ENCODE data around the gene BLM. TPM values are rescaled to one million over a fixed set of nuclear protein-coding genes. Genes with fewer than 3 reads are reported as not detected.
A peak's percentile ranks its signal among the peaks of the same experiment; 100 is the strongest.

BLM gene
- polyA plus RNA-seq, 1 experiment: 2.1 TPM

- DNase-seq (ENCODE audit: low read depth, low spot score): no peak
- POLR2A ChIA-PET: no interaction called here
- no peak overlapping the region for H3K4me3 ChIP-seq (ENCODE audit: low read depth, low read length)
- no peaks in the 10 kb centered on the region for H3K9me3 ChIP-seq (ENCODE audit: control insufficient read depth, insufficient read depth, low read length)
- TF ChIP-seq, protein P1, sequence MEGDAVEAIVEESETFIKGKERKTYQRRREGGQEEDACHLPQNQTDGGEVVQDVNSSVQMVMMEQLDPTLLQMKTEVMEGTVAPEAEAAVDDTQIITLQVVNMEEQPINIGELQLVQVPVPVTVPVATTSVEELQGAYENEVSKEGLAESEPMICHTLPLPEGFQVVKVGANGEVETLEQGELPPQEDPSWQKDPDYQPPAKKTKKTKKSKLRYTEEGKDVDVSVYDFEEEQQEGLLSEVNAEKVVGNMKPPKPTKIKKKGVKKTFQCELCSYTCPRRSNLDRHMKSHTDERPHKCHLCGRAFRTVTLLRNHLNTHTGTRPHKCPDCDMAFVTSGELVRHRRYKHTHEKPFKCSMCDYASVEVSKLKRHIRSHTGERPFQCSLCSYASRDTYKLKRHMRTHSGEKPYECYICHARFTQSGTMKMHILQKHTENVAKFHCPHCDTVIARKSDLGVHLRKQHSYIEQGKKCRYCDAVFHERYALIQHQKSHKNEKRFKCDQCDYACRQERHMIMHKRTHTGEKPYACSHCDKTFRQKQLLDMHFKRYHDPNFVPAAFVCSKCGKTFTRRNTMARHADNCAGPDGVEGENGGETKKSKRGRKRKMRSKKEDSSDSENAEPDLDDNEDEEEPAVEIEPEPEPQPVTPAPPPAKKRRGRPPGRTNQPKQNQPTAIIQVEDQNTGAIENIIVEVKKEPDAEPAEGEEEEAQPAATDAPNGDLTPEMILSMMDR (IDR thresholded peaks at IDR 0.05; ENCODE audit: low read depth, low read length): no peak
- H3K27me3 ChIP-seq (ENCODE audit: control insufficient read depth, insufficient read depth, low read length): no peaks in the 10 kb centered on the region
- no peak overlapping the region for H3K27ac ChIP-seq (ENCODE audit: low read depth, low read length)
- CTCF ChIA-PET: no interaction called here
These were observed 41.7 kb upstream of the BLM start for GRCh38 chr15:90675464-90675863.

GRCh38 chr15:90677807-90678790 is 39.0 kb upstream of the BLM start:
- no peak overlapping the region for H3K27ac ChIP-seq (ENCODE audit: low read depth, low read length)
- POLR2A ChIA-PET: no interaction called here
- no peak overlapping the region for H3K4me3 ChIP-seq (ENCODE audit: low read depth, low read length)
- H3K9me3 ChIP-seq (ENCODE audit: control insufficient read depth, insufficient read depth, low read length): no peaks in the 10 kb centered on the region
- TF ChIP-seq, protein P1 (IDR thresholded peaks at IDR 0.05; ENCODE audit: low read depth, low read length): no peak
- CTCF ChIA-PET: interaction anchor here (0.7 to 1.2 kb wide), 3 partner anchors 12 to 208 kb away, joined by 3 to 4 read pairs (median 3); no protein-coding TSS in a partner anchor
- no peaks in the 10 kb centered on the region for H3K27me3 ChIP-seq (ENCODE audit: control insufficient read depth, insufficient read depth, low read length)
- DNase-seq (ENCODE audit: low read depth, low spot score): no peak

DNA sequence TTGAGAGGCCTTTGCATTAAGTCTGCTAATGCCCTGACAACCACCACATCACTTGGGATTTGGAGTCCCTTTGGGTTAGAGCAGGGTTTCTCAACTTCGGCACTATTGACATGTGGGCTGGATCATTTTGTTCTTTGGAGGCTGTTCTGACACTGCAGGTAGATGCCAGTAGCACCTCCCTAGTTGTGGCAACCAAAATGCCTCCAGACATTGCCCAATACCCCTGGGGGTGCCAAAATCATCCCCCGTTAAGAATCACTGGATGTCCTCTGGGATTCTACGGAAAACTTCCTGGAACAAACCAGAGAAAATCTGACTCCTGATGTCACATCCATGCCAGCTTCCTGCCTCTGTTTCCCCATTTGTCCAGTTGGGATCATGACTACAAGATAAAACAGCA is 37.2 kb upstream of the BLM start:
- DNase-seq (ENCODE audit: low read depth, low spot score): no peak
- Histone ChIP-seq H3K9me3 (ENCODE audit: control insufficient read depth, insufficient read depth, low read length) (no peaks in the 10 kb centered on the region), H3K27ac (ENCODE audit: low read depth, low read length) (peak overlapping the region; percentile 57), H3K27me3 (ENCODE audit: control insufficient read depth, insufficient read depth, low read length) (no peaks in the 10 kb centered on the region), H3K4me3 (ENCODE audit: low read depth, low read length) (no peak overlapping the region)
- ChIA-PET POLR2A (no interaction called here), CTCF (no interaction called here)
- TF ChIP-seq, protein P1 (IDR thresholded peaks at IDR 0.05; ENCODE audit: low read depth, low read length): no peak

- POLR2A ChIA-PET: interaction anchor here (0.7 kb wide), 1 partner anchor 360 kb away, joined by 7 read pairs; no protein-coding TSS in a partner anchor
These were observed 36.7 kb upstream of the BLM start for GRCh38 chr15:90680371-90680935.

More at GRCh38 chr15:90680371-90680935, 36.7 kb upstream of the BLM start:
- peak overlapping the region; percentile 87 for H3K27ac ChIP-seq (ENCODE audit: low read depth, low read length)
- TF ChIP-seq, protein P1 (IDR thresholded peaks at IDR 0.05; ENCODE audit: low read depth, low read length): no peak
- no peak overlapping the region for H3K4me3 ChIP-seq (ENCODE audit: low read depth, low read length)
- DNase-seq (ENCODE audit: low read depth, low spot score): peak; percentile 81
- H3K9me3 ChIP-seq (ENCODE audit: control insufficient read depth, insufficient read depth, low read length): no peaks in the 10 kb centered on the region
- CTCF ChIA-PET: interaction anchor here (0.7 kb wide), 1 partner anchor 56 kb away, joined by 4 read pairs; no protein-coding TSS in a partner anchor
- no peaks in the 10 kb centered on the region for H3K27me3 ChIP-seq (ENCODE audit: control insufficient read depth, insufficient read depth, low read length)
